Mesendoderm (in vitro differentiated cells): ENCODE results near the gene RABGAP1L. TPM values are rescaled to one million over a fixed set of nuclear protein-coding genes. Genes with fewer than 3 reads are reported as not detected.
"Not testable (repeated sequence)": the region's sequence is repeated elsewhere in the genome, so short reads cannot be mapped to it uniquely, and the experiment has no call there.

Source experiments
- DNase-seq: peaks from one replicate; pipeline ENCODE4 v3.0.0; 2013
- H2AK5ac ChIP-seq: 2 replicates; pipeline ENCODE4 v1.6.1; 2013; ENCODE audit warnings: low read length, inconsistent platforms
- H2BK120ac ChIP-seq: 2 replicates; pipeline ENCODE4 v1.6.1; 2013; ENCODE audit warnings: low read depth, mild to moderate bottlenecking, low read length, moderate library complexity, mixed read lengths
- H2BK15ac ChIP-seq: replicated peaks from 2 replicates; pipeline ENCODE4 v1.6.1; 2013; ENCODE audit warnings: low read depth, mild to moderate bottlenecking, moderate library complexity
- H2BK5ac ChIP-seq: 2 replicates; pipeline ENCODE4 v1.6.1; 2013; ENCODE audit warnings: low read length, inconsistent platforms
- H3K18ac ChIP-seq: 2 replicates; pipeline ENCODE4 v1.6.1; 2013; ENCODE audit warnings: mild to moderate bottlenecking, low read length, mixed read lengths
- H3K23ac ChIP-seq: one replicate; pipeline ENCODE4 v1.6.1; 2013; ENCODE audit warnings: low read length
- H3K27ac ChIP-seq: 2 replicates; pipeline ENCODE4 v1.5.1; 2013; ENCODE audit warnings: low read depth, mild to moderate bottlenecking, inconsistent platforms, low read length, moderate library complexity
- H3K27me3 ChIP-seq: 2 replicates; pipeline ENCODE4 v1.6.1; 2013; ENCODE audit warnings: low read length, control low read depth, mild to moderate bottlenecking, inconsistent platforms; ENCODE audit not compliant: insufficient read depth, poor library complexity
- H3K36me3 ChIP-seq: 2 replicates; pipeline ENCODE4 v1.6.1; 2013; ENCODE audit warnings: low read length, inconsistent platforms; ENCODE audit not compliant: control insufficient read depth, insufficient read depth
- H3K4ac ChIP-seq: one replicate; pipeline ENCODE4 v1.6.1; 2013; ENCODE audit warnings: low read depth, mild to moderate bottlenecking, low read length, moderate library complexity
- H3K4me1 ChIP-seq: 2 replicates; pipeline ENCODE4 v1.6.1; 2013; ENCODE audit warnings: low read depth, low read length, inconsistent platforms; ENCODE audit not compliant: control insufficient read depth
- H3K4me2 ChIP-seq: 2 replicates; pipeline ENCODE4 v1.6.1; 2013; ENCODE audit warnings: low read length
- H3K4me3 ChIP-seq: 2 replicates; pipeline ENCODE4 v1.5.1; 2013; ENCODE audit warnings: mild to moderate bottlenecking, low read length
- H3K56ac ChIP-seq: one replicate; pipeline ENCODE4 v1.6.1; 2013; ENCODE audit warnings: low read length
- H3K79me1 ChIP-seq: 2 replicates; pipeline ENCODE4 v1.6.1; 2013; ENCODE audit warnings: low read length, inconsistent platforms
- H3K79me2 ChIP-seq: 2 replicates; pipeline ENCODE4 v1.6.1; 2013; ENCODE audit warnings: mild to moderate bottlenecking, low read length; ENCODE audit not compliant: control insufficient read depth, insufficient read depth
- H3K9ac ChIP-seq: 2 replicates; pipeline ENCODE4 v1.6.1; 2013; ENCODE audit warnings: low read length, inconsistent platforms
- H4K5ac ChIP-seq: one replicate; pipeline ENCODE4 v1.6.1; 2013; ENCODE audit warnings: low read length
- H4K8ac ChIP-seq: one replicate; pipeline ENCODE4 v1.6.1; 2013; ENCODE audit warnings: low read depth, mild to moderate bottlenecking, control low read depth, low read length, moderate library complexity
- WGBS: extraction: QIAGEN DNeasy Blood & Tissue Kit; methylation state at CpG from one replicate; pipeline ENCODE4 v1.1.7; 2013; ENCODE audit warnings: low lambda C conversion rate, missing lambda C conversion rate; ENCODE audit not compliant: insufficient coverage; ENCODE audit errors: extremely low coverage; 5-methylcytosine and 5-hydroxymethylcytosine counted together
- small RNA-seq: library from polyadenylated mRNA; stranded (forward); fragments of <200 nt; extraction: miRNeasy Mini kit (QIAGEN cat#:217004); gene quantifications from one replicate; pipeline ENCODE3, GENCODE V24; 2013; ENCODE audit not compliant: insufficient read depth

Gene RABGAP1L

DNA sequence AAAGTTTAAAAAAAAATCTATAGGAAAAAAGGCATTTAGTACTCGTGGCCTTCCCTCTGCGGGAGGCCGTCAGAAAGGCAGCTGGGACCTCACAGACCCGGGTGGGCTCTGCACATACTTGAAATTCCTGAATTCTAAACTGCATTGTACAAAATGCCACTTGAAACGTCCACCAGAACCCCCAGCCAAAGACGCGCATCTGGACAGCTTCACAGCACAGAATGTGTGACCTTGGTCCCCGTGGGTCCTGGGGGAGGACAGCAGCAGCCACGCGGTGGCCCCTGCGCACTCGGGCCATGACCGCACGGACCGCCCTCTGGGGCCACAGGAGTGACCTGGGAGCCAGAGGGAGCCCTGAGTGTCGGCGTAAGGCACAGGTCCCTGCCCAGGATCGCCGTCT is 884.5 kb downstream of the RABGAP1L start:
- no peaks in the 10 kb centered on the region for H3K36me3 ChIP-seq
- H3K4ac ChIP-seq = no peak overlapping the region
- no peaks in the 10 kb centered on the region for H3K79me1 ChIP-seq
- H3K9ac ChIP-seq = no peak overlapping the region
- no peak overlapping the region for H2BK15ac ChIP-seq
- H3K4me2 ChIP-seq = no peak overlapping the region
- no peak overlapping the region for H3K4me3 ChIP-seq
- no peaks in the 10 kb centered on the region for H3K27me3 ChIP-seq
- no peaks in the 10 kb centered on the region for H3K79me2 ChIP-seq
- H2AK5ac ChIP-seq = no peak overlapping the region
- H2BK120ac ChIP-seq = no peak overlapping the region
- H2BK5ac ChIP-seq = no peak overlapping the region
- no CpG with 5 or more reads among the region's 19 CpGs for WGBS
- no peaks in the 10 kb centered on the region for H3K4me1 ChIP-seq
- H3K27ac ChIP-seq = no peak overlapping the region
- DNase-seq = no peak
- H4K8ac ChIP-seq = no peak overlapping the region
- H3K56ac ChIP-seq = no peak overlapping the region
- H4K5ac ChIP-seq = no peak overlapping the region
- H3K23ac ChIP-seq = no peak overlapping the region
- no peak overlapping the region for H3K18ac ChIP-seq

DNA sequence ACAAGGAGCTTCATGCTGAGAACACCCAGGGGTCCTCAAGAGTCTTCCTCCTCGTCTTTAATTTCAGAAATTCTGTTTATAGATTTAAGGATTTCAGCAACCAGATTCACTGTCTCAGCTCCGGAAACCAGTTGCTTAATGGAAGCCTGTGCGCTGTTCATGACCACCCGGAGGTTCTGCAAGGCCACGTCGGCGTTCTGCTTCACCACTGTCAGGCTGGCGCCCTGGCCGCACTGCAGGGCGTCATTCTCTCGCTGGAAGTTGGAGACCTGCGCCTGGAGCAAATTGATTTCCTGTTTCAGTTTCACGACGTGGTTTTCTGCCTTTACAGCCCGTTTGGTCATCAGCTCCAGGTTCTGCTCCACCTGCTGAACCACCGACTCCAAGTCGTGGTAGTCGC is 885.3 kb downstream of the RABGAP1L start:
- not testable (repeated sequence) for H3K27ac ChIP-seq, H3K23ac ChIP-seq, H3K79me2 ChIP-seq, H3K4me2 ChIP-seq, H2BK15ac ChIP-seq, H3K56ac ChIP-seq, H3K4me1 ChIP-seq, DNase-seq, H3K9ac ChIP-seq, H3K27me3 ChIP-seq, H2BK5ac ChIP-seq, H4K8ac ChIP-seq, H2BK120ac ChIP-seq, H3K36me3 ChIP-seq, H3K4me3 ChIP-seq, H3K4ac ChIP-seq, H3K79me1 ChIP-seq, H4K5ac ChIP-seq, H3K18ac ChIP-seq, H2AK5ac ChIP-seq
- WGBS = no CpG with 5 or more reads among the region's 18 CpGs

Small RNAs within 50 kb of the gene (small RNA-seq; reads per million reads assigned to genes)
- gene BANF1P4 (not detected), gene RF00019 (not detected), gene RNU6-307P (not detected)
